ENCODE results near the gene ZNF174.

Gene ZNF174

GRCh38 chr16:3375680-3376079, 25.3 kb upstream of the ZNF174 start:
- H4K91ac ChIP-seq (ENCODE audit: low read length) = no peak overlapping the region

GRCh38 chr16:3377917-3378316, 23.1 kb upstream of the ZNF174 start:
- no peak overlapping the region for H2BK120ac ChIP-seq (ENCODE audit: low read depth, low read length)
- no peaks in the 10 kb centered on the region for H3K27me3 ChIP-seq (ENCODE audit: control insufficient read depth in 1 of 2, insufficient read depth in 1 of 2, low read length in 2 of 2)
- H3K27ac ChIP-seq (ENCODE audit: low read length, poor library complexity, severe bottlenecking) = no peak overlapping the region
- no peak overlapping the region for H3K4ac ChIP-seq (ENCODE audit: low read depth in 1 of 2, low read length in 2 of 2)
- no peak overlapping the region for H2BK15ac ChIP-seq (ENCODE audit: low read depth, poor library complexity, severe bottlenecking)
- H3K4me3 ChIP-seq (ENCODE audit: insufficient read depth in 1 of 2, low read depth in 1 of 2, low read length in 2 of 2) = no peak overlapping the region
- H2AFZ ChIP-seq (ENCODE audit: low read depth, low read length) = no peak overlapping the region
- DNase-seq = no peak
- no peaks in the 10 kb centered on the region for H3K4me1 ChIP-seq (ENCODE audit: control insufficient read depth, insufficient read depth, low read depth, low read length)
- no peak overlapping the region for H2BK5ac ChIP-seq (ENCODE audit: low read depth, low read length, poor library complexity, severe bottlenecking)
- peaks cover 83% of the 10 kb centered on the region for H3K9me3 ChIP-seq (ENCODE audit: control insufficient read depth, low read length)
- H4K91ac ChIP-seq (ENCODE audit: low read length) = no peak overlapping the region
- H3K79me1 ChIP-seq (replicated peaks; ENCODE audit: low read length, poor library complexity, severe bottlenecking) = peaks cover 4% of the 10 kb centered on the region
- H3K23ac ChIP-seq (ENCODE audit: low read length in 2 of 2) = no peak overlapping the region
- no peak overlapping the region for H2AK5ac ChIP-seq (ENCODE audit: low read length, severe bottlenecking)
- peaks cover 10 to 27% of the 10 kb centered on the region in 2 experiments for H3K36me3 ChIP-seq (ENCODE audit: control insufficient read depth in 1 of 2, insufficient read depth in 2 of 2, low read depth in 1 of 2, low read length in 2 of 2)
- H3K18ac ChIP-seq (ENCODE audit: low read depth in 1 of 2, low read length in 2 of 2) = no peak overlapping the region
- no peak overlapping the region for H3K14ac ChIP-seq (ENCODE audit: low read length in 2 of 2)
- no peak overlapping the region for H3K4me2 ChIP-seq (ENCODE audit: low read length, poor library complexity, severe bottlenecking)
- no peak overlapping the region for H3K9ac ChIP-seq (ENCODE audit: low read length)
- H2BK12ac ChIP-seq (ENCODE audit: low read length in 2 of 2) = no peak overlapping the region
- H4K8ac ChIP-seq (ENCODE audit: low read length) = no peak overlapping the region

More at GRCh38 chr16:3375680-3376079, 25.3 kb upstream of the ZNF174 start:
- Histone ChIP-seq H2BK120ac (ENCODE audit: low read depth, low read length) (no peak overlapping the region), H3K79me1 (replicated peaks; ENCODE audit: low read length, poor library complexity, severe bottlenecking) (no peaks in the 10 kb centered on the region), H2AFZ (ENCODE audit: low read depth, low read length) (no peak overlapping the region), H2AK5ac (ENCODE audit: low read length, severe bottlenecking) (no peak overlapping the region), H3K4me1 (ENCODE audit: control insufficient read depth, insufficient read depth, low read depth, low read length) (no peaks in the 10 kb centered on the region), H3K23ac (ENCODE audit: low read length in 2 of 2) (no peak overlapping the region), H2BK12ac (ENCODE audit: low read length in 2 of 2) (no peak overlapping the region), H3K27ac (ENCODE audit: low read length, poor library complexity, severe bottlenecking) (no peak overlapping the region), H3K4me2 (ENCODE audit: low read length, poor library complexity, severe bottlenecking) (no peak overlapping the region), H3K4me3 (ENCODE audit: insufficient read depth in 1 of 2, low read depth in 1 of 2, low read length in 2 of 2) (no peak overlapping the region), H3K9ac (ENCODE audit: low read length) (no peak overlapping the region), H4K8ac (ENCODE audit: low read length) (no peak overlapping the region), H3K14ac (ENCODE audit: low read length in 2 of 2) (no peak overlapping the region), H3K36me3 (ENCODE audit: control insufficient read depth in 1 of 2, insufficient read depth in 2 of 2, low read depth in 1 of 2, low read length in 2 of 2) (peaks cover 3 to 10% of the 10 kb centered on the region in 2 experiments), H3K4ac (ENCODE audit: low read depth in 1 of 2, low read length in 2 of 2) (no peak overlapping the region), H2BK15ac (ENCODE audit: low read depth, poor library complexity, severe bottlenecking) (no peak overlapping the region), H3K27me3 (ENCODE audit: control insufficient read depth in 1 of 2, insufficient read depth in 1 of 2, low read length in 2 of 2) (no peaks in the 10 kb centered on the region), H3K18ac (ENCODE audit: low read depth in 1 of 2, low read length in 2 of 2) (no peak overlapping the region), H3K9me3 (ENCODE audit: control insufficient read depth, low read length) (peaks cover 65% of the 10 kb centered on the region), H2BK5ac (ENCODE audit: low read depth, low read length, poor library complexity, severe bottlenecking) (no peak overlapping the region)
- no peak for DNase-seq
- 92% methylated on average over 5 of the region's 5 CpGs for WGBS

GRCh38 chr16:3383045-3383448, 18.0 kb upstream of the ZNF174 start:
- H3K36me3 ChIP-seq (ENCODE audit: control insufficient read depth in 1 of 2, insufficient read depth in 2 of 2, low read depth in 1 of 2, low read length in 2 of 2) = peaks cover 38 to 60% of the 10 kb centered on the region in 2 experiments
- no peaks in the 10 kb centered on the region for H3K27me3 ChIP-seq (ENCODE audit: control insufficient read depth in 1 of 2, insufficient read depth in 1 of 2, low read length in 2 of 2)

GRCh38 chr16:3388325-3388724, 12.7 kb upstream of the ZNF174 start:
- Histone ChIP-seq H3K9me3 (ENCODE audit: control insufficient read depth, low read length) (peaks cover 71% of the 10 kb centered on the region), H2AK5ac (ENCODE audit: low read length, severe bottlenecking) (no peak overlapping the region), H4K8ac (ENCODE audit: low read length) (no peak overlapping the region), H3K18ac (ENCODE audit: low read depth in 1 of 2, low read length in 2 of 2) (no peak overlapping the region), H3K14ac (ENCODE audit: low read length in 2 of 2) (no peak overlapping the region), H2BK120ac (ENCODE audit: low read depth, low read length) (no peak overlapping the region), H3K4ac (ENCODE audit: low read depth in 1 of 2, low read length in 2 of 2) (peak overlapping the region in 1 of 2 experiments; percentile 9), H3K4me3 (ENCODE audit: insufficient read depth in 1 of 2, low read depth in 1 of 2, low read length in 2 of 2) (peak overlapping the region in 1 of 2 experiments; percentile 55), H2BK15ac (ENCODE audit: low read depth, poor library complexity, severe bottlenecking) (no peak overlapping the region), H3K9ac (ENCODE audit: low read length) (no peak overlapping the region), H3K27me3 (ENCODE audit: control insufficient read depth in 1 of 2, insufficient read depth in 1 of 2, low read length in 2 of 2) (no peaks in the 10 kb centered on the region), H3K4me2 (ENCODE audit: low read length, poor library complexity, severe bottlenecking) (no peak overlapping the region), H3K27ac (ENCODE audit: low read length, poor library complexity, severe bottlenecking) (no peak overlapping the region), H4K91ac (ENCODE audit: low read length) (no peak overlapping the region), H2BK12ac (ENCODE audit: low read length in 2 of 2) (no peak overlapping the region), H2AFZ (ENCODE audit: low read depth, low read length) (no peak overlapping the region), H2BK5ac (ENCODE audit: low read depth, low read length, poor library complexity, severe bottlenecking) (no peak overlapping the region), H3K4me1 (ENCODE audit: control insufficient read depth, insufficient read depth, low read depth, low read length) (peaks cover 1% of the 10 kb centered on the region), H3K79me1 (replicated peaks; ENCODE audit: low read length, poor library complexity, severe bottlenecking) (peaks cover 33% of the 10 kb centered on the region), H3K36me3 (ENCODE audit: control insufficient read depth in 1 of 2, insufficient read depth in 2 of 2, low read depth in 1 of 2, low read length in 2 of 2) (peaks cover 60 to 74% of the 10 kb centered on the region in 2 experiments), H3K23ac (ENCODE audit: low read length in 2 of 2) (no peak overlapping the region)
- 96% methylated on average over 5 of the region's 6 CpGs for WGBS
- no peak for DNase-seq

More at GRCh38 chr16:3383045-3383448, 18.0 kb upstream of the ZNF174 start:
- Histone ChIP-seq H3K4me1 (ENCODE audit: control insufficient read depth, insufficient read depth, low read depth, low read length) (peaks cover under 1% of the 10 kb centered on the region), H3K18ac (ENCODE audit: low read depth in 1 of 2, low read length in 2 of 2) (no peak overlapping the region), H3K23ac (ENCODE audit: low read length in 2 of 2) (no peak overlapping the region), H3K14ac (ENCODE audit: low read length in 2 of 2) (no peak overlapping the region), H3K4ac (ENCODE audit: low read depth in 1 of 2, low read length in 2 of 2) (no peak overlapping the region), H2BK15ac (ENCODE audit: low read depth, poor library complexity, severe bottlenecking) (no peak overlapping the region), H3K4me3 (ENCODE audit: insufficient read depth in 1 of 2, low read depth in 1 of 2, low read length in 2 of 2) (peak overlapping the region in 1 of 2 experiments; percentile 70), H2AK5ac (ENCODE audit: low read length, severe bottlenecking) (no peak overlapping the region), H2BK12ac (ENCODE audit: low read length in 2 of 2) (no peak overlapping the region), H3K27ac (ENCODE audit: low read length, poor library complexity, severe bottlenecking) (no peak overlapping the region), H4K8ac (ENCODE audit: low read length) (no peak overlapping the region), H2BK120ac (ENCODE audit: low read depth, low read length) (no peak overlapping the region), H3K79me1 (replicated peaks; ENCODE audit: low read length, poor library complexity, severe bottlenecking) (peaks cover 14% of the 10 kb centered on the region), H2BK5ac (ENCODE audit: low read depth, low read length, poor library complexity, severe bottlenecking) (no peak overlapping the region), H3K9ac (ENCODE audit: low read length) (no peak overlapping the region), H2AFZ (ENCODE audit: low read depth, low read length) (no peak overlapping the region), H3K4me2 (ENCODE audit: low read length, poor library complexity, severe bottlenecking) (no peak overlapping the region), H4K91ac (ENCODE audit: low read length) (no peak overlapping the region), H3K9me3 (ENCODE audit: control insufficient read depth, low read length) (peaks cover 83% of the 10 kb centered on the region)
- peak; percentile 3 for DNase-seq
- WGBS = 97% methylated on average over 10 of the region's 10 CpGs

All from mesenchymal stem cell (in vitro differentiated cells and primary cell).